ENCODE measurements around the gene TRIB2. TPM values are rescaled to one million over a fixed set of nuclear protein-coding genes. Genes with fewer than 3 reads are reported as not detected.

The TRIB2 gene
- total RNA-seq, 5 donors from 2014 or later (not counting 1 experiment from before 2014, with no cell fraction given): 111 to 131 (median 121) TPM

- H3K27me3 Mint-ChIP-seq: no peaks in the 10 kb centered on the region
- H3K36me3 Mint-ChIP-seq: peaks cover 57% of the 10 kb centered on the region
- peaks cover 20 to 26% (median 21%) of the 10 kb centered on the region in 3 donors for H3K4me1 Mint-ChIP-seq
Observed at GRCh38 chr2:12741380-12741779, 24.6 kb downstream of the TRIB2 start.

GRCh38 chr2:12742891-12743290, 26.2 kb downstream of the TRIB2 start:
- Mint-ChIP-seq H3K9me3 (no peaks in the 10 kb centered on the region), H3K4me3 (no peak overlapping the region), H3K27me3 (no peaks in the 10 kb centered on the region), H3K4me1 (peaks cover 8 to 15% (median 12%) of the 10 kb centered on the region in 3 donors), H3K27ac (no peak overlapping the region), H3K36me3 (peaks cover 46% of the 10 kb centered on the region)
- Histone ChIP-seq H3K27ac (ENCODE audit: low read length) (no peak overlapping the region), H3K4me1 (ENCODE audit: control insufficient read depth in 1 of 2, extremely low read depth in 1 of 2, insufficient read depth in 2 of 2, low read length in 2 of 2) (no peaks in the 10 kb centered on the region), H3K4me3 (ENCODE audit: control insufficient read depth in 1 of 2, extremely low read depth in 1 of 2, low read length in 1 of 2) (no peak overlapping the region), H3K27me3 (replicated peaks in 1 of 2; ENCODE audit: control insufficient read depth in 2 of 2, extremely low read depth in 1 of 2, insufficient read depth in 2 of 2, low read length in 1 of 2) (no peaks in the 10 kb centered on the region), H3K36me3 (ENCODE audit: control insufficient read depth in 2 of 2, extremely low read depth in 1 of 2, insufficient read depth in 1 of 2, low read length in 1 of 2) (peaks cover 17 to 50% of the 10 kb centered on the region in 2 donors), H3K9me3 (no peaks in the 10 kb centered on the region)
- ChIA-PET CTCF (no interaction called here), POLR2A (no interaction called here)
- ATAC-seq (replicated peaks in 1 of 4): no peak
- WGBS (ENCODE audit: insufficient coverage): no CpG with 5 or more reads among the region's 3 CpGs
- DNase-seq: no peak

More at GRCh38 chr2:12741380-12741779, 24.6 kb downstream of the TRIB2 start:
- Mint-ChIP-seq H3K4me3 (no peak overlapping the region), H3K27ac (no peak overlapping the region), H3K9me3 (no peaks in the 10 kb centered on the region)
- Histone ChIP-seq H3K27ac (ENCODE audit: low read length) (no peak overlapping the region), H3K4me3 (ENCODE audit: control insufficient read depth in 1 of 2, extremely low read depth in 1 of 2, low read length in 1 of 2) (no peak overlapping the region), H3K4me1 (ENCODE audit: control insufficient read depth in 1 of 2, extremely low read depth in 1 of 2, insufficient read depth in 2 of 2, low read length in 2 of 2) (peaks cover 0 to 6% of the 10 kb centered on the region in 2 experiments), H3K9me3 (no peaks in the 10 kb centered on the region), H3K27me3 (replicated peaks in 1 of 2; ENCODE audit: control insufficient read depth in 2 of 2, extremely low read depth in 1 of 2, insufficient read depth in 2 of 2, low read length in 1 of 2) (no peaks in the 10 kb centered on the region), H3K36me3 (ENCODE audit: control insufficient read depth in 2 of 2, extremely low read depth in 1 of 2, insufficient read depth in 1 of 2, low read length in 1 of 2) (peaks cover 17 to 63% of the 10 kb centered on the region in 2 donors)
- POLR2A ChIA-PET: no interaction called here
- ATAC-seq (replicated peaks in 1 of 4) (no peak), DNase-seq (no peak)
- 100% methylated on average over 1 of the region's 3 CpGs for WGBS (ENCODE audit: insufficient coverage)
- CTCF ChIA-PET: interaction anchor here (1.0 to 1.2 kb wide), 2 partner anchors 12 kb away, joined by 3 to 4 read pairs; no protein-coding TSS in a partner anchor

GRCh38 chr2:12750166-12750905, 33.6 kb downstream of the TRIB2 start:
- no peak for DNase-seq

GRCh38 chr2:12754643-12755042, 37.9 kb downstream of the TRIB2 start:
- H3K36me3 ChIP-seq (ENCODE audit: control insufficient read depth in 2 of 2, extremely low read depth in 1 of 2, insufficient read depth in 1 of 2, low read length in 1 of 2): no peaks in the 10 kb centered on the region
- POLR2A ChIA-PET: no interaction called here
- Mint-ChIP-seq H3K9me3 (no peaks in the 10 kb centered on the region), H3K4me1 (no peaks in the 10 kb centered on the region), H3K36me3 (no peaks in the 10 kb centered on the region), H3K4me3 (no peak overlapping the region), H3K27ac (no peak overlapping the region), H3K27me3 (no peaks in the 10 kb centered on the region)
- WGBS (ENCODE audit: insufficient coverage): 100% methylated on average over 3 of the region's 5 CpGs
- no peaks in the 10 kb centered on the region for H3K27me3 ChIP-seq (replicated peaks in 1 of 2; ENCODE audit: control insufficient read depth in 2 of 2, extremely low read depth in 1 of 2, insufficient read depth in 2 of 2, low read length in 1 of 2)
- no peaks in the 10 kb centered on the region for H3K4me1 ChIP-seq (ENCODE audit: control insufficient read depth in 1 of 2, extremely low read depth in 1 of 2, insufficient read depth in 2 of 2, low read length in 2 of 2)
- no peaks in the 10 kb centered on the region for H3K9me3 ChIP-seq
- CTCF ChIA-PET: no interaction called here
- no peak overlapping the region for H3K27ac ChIP-seq (ENCODE audit: low read length)
- DNase-seq (no peak), ATAC-seq (replicated peaks in 1 of 4) (no peak)
- H3K4me3 ChIP-seq (ENCODE audit: control insufficient read depth in 1 of 2, extremely low read depth in 1 of 2, low read length in 1 of 2): no peak overlapping the region

More at GRCh38 chr2:12750166-12750905, 33.6 kb downstream of the TRIB2 start:
- H3K4me1 ChIP-seq (ENCODE audit: control insufficient read depth in 1 of 2, extremely low read depth in 1 of 2, insufficient read depth in 2 of 2, low read length in 2 of 2): no peaks in the 10 kb centered on the region
- Mint-ChIP-seq H3K9me3 (peaks cover 0 to 2% (median 0%) of the 10 kb centered on the region in 3 donors), H3K4me1 (no peaks in the 10 kb centered on the region), H3K27ac (no peak overlapping the region), H3K36me3 (no peaks in the 10 kb centered on the region), H3K27me3 (no peaks in the 10 kb centered on the region), H3K4me3 (no peak overlapping the region)
- no peaks in the 10 kb centered on the region for H3K36me3 ChIP-seq (ENCODE audit: control insufficient read depth in 2 of 2, extremely low read depth in 1 of 2, insufficient read depth in 1 of 2, low read length in 1 of 2)
- no peak overlapping the region for H3K4me3 ChIP-seq (ENCODE audit: control insufficient read depth in 1 of 2, extremely low read depth in 1 of 2, low read length in 1 of 2)
- CTCF ChIA-PET: no interaction called here
- 72% methylated on average over 3 of the region's 7 CpGs for WGBS (ENCODE audit: insufficient coverage)
- H3K27me3 ChIP-seq (replicated peaks in 1 of 2; ENCODE audit: control insufficient read depth in 2 of 2, extremely low read depth in 1 of 2, insufficient read depth in 2 of 2, low read length in 1 of 2): no peaks in the 10 kb centered on the region
- ATAC-seq (replicated peaks in 1 of 4): no peak
- POLR2A ChIA-PET: no interaction called here
- H3K9me3 ChIP-seq: no peaks in the 10 kb centered on the region
- H3K27ac ChIP-seq (ENCODE audit: low read length): no peak overlapping the region

GRCh38 chr2:12755384-12755783, 38.6 kb downstream of the TRIB2 start:
- no peak overlapping the region for H3K4me3 Mint-ChIP-seq
- no peak overlapping the region for H3K27ac Mint-ChIP-seq
- DNase-seq: no peak
- WGBS (ENCODE audit: insufficient coverage): 82% methylated on average over 3 of the region's 3 CpGs
- ATAC-seq (replicated peaks in 1 of 4): no peak
- Histone ChIP-seq H3K27me3 (replicated peaks in 1 of 2; ENCODE audit: control insufficient read depth in 2 of 2, extremely low read depth in 1 of 2, insufficient read depth in 2 of 2, low read length in 1 of 2) (no peaks in the 10 kb centered on the region), H3K4me3 (ENCODE audit: control insufficient read depth in 1 of 2, extremely low read depth in 1 of 2, low read length in 1 of 2) (no peak overlapping the region), H3K36me3 (ENCODE audit: control insufficient read depth in 2 of 2, extremely low read depth in 1 of 2, insufficient read depth in 1 of 2, low read length in 1 of 2) (no peaks in the 10 kb centered on the region), H3K9me3 (no peaks in the 10 kb centered on the region), H3K27ac (ENCODE audit: low read length) (no peak overlapping the region), H3K4me1 (ENCODE audit: control insufficient read depth in 1 of 2, extremely low read depth in 1 of 2, insufficient read depth in 2 of 2, low read length in 2 of 2) (no peaks in the 10 kb centered on the region)
- ChIA-PET CTCF (no interaction called here), POLR2A (no interaction called here)
- H3K36me3 Mint-ChIP-seq: no peaks in the 10 kb centered on the region
- no peaks in the 10 kb centered on the region for H3K9me3 Mint-ChIP-seq
- H3K27me3 Mint-ChIP-seq: peaks cover 0 to under 1% of the 10 kb centered on the region in 2 donors
- peaks cover under 1 to 3% (median under 1%) of the 10 kb centered on the region in 3 donors for H3K4me1 Mint-ChIP-seq

GRCh38 chr2:12759248-12759647, 42.5 kb downstream of the TRIB2 start:
- Histone ChIP-seq H3K27ac (ENCODE audit: low read length) (no peak overlapping the region), H3K4me3 (ENCODE audit: control insufficient read depth in 1 of 2, extremely low read depth in 1 of 2, low read length in 1 of 2) (no peak overlapping the region), H3K36me3 (ENCODE audit: control insufficient read depth in 2 of 2, extremely low read depth in 1 of 2, insufficient read depth in 1 of 2, low read length in 1 of 2) (no peaks in the 10 kb centered on the region), H3K27me3 (replicated peaks in 1 of 2; ENCODE audit: control insufficient read depth in 2 of 2, extremely low read depth in 1 of 2, insufficient read depth in 2 of 2, low read length in 1 of 2) (no peaks in the 10 kb centered on the region), H3K4me1 (ENCODE audit: control insufficient read depth in 1 of 2, extremely low read depth in 1 of 2, insufficient read depth in 2 of 2, low read length in 2 of 2) (no peaks in the 10 kb centered on the region), H3K9me3 (no peaks in the 10 kb centered on the region)
- WGBS (ENCODE audit: insufficient coverage): 100% methylated on average over 1 of the region's 4 CpGs
- Mint-ChIP-seq H3K9me3 (peaks cover 0 to 3% (median 0%) of the 10 kb centered on the region in 3 donors), H3K4me3 (no peak overlapping the region), H3K4me1 (peaks cover 11 to 18% (median 11%) of the 10 kb centered on the region in 3 donors), H3K36me3 (peaks cover 1% of the 10 kb centered on the region), H3K27me3 (peaks cover 0 to 6% of the 10 kb centered on the region in 2 donors), H3K27ac (no peak overlapping the region)
- ChIA-PET CTCF (no interaction called here), POLR2A (no interaction called here)
- ATAC-seq (replicated peaks in 1 of 4) (no peak), DNase-seq (no peak)

All from T-cell (primary cell).